ENCODE measurements around the gene SELENOT.

Gene SELENOT

GRCh38 chr3:150662410-150663200 lies 59.5 kb downstream of the SELENOT start:
- DNase-seq (ENCODE audit: low read depth in 3 of 3): no peak

DNA sequence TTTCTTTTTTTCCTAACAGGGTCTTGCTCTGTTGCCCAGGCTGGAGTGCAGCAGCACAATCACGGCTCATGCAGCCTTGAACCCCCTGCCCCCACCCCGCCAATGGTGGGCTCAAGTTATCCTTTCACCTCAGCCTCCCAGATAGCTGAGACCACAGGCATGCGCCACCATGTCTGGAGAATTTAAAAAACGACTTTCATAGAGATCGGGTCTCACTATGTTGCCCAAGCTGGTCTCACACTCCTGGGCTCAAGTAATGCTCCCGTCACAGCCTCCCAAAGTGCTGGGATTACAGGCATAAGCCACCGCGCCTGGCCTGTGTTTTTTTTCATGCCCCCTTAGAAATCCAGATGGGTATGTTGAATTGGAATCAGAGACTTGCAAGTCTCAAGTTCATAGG lies 60.3 kb downstream of the SELENOT start:
- no peak for DNase-seq (ENCODE audit: low read depth in 3 of 3)

DNA sequence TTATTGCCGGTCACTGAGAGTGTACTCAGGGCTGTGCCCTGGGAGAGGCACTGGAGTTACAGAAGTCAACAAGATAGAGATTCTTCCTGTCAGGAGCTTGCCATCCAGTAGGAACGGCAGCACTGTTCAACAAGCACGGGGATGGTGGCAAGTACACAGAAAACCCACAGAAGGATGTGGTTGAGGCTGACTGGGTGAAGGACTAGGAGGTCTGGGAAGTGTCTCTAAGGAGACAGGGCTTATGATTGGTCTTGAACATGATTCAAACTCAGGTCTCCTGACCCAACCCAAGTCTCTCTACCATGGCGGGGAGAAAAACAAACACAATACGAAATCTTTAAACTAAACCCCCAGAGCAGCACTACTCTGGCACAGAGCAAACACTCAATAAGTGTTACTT lies 63.0 kb downstream of the SELENOT start:
- no peak for DNase-seq (ENCODE audit: low read depth in 3 of 3)

DNA sequence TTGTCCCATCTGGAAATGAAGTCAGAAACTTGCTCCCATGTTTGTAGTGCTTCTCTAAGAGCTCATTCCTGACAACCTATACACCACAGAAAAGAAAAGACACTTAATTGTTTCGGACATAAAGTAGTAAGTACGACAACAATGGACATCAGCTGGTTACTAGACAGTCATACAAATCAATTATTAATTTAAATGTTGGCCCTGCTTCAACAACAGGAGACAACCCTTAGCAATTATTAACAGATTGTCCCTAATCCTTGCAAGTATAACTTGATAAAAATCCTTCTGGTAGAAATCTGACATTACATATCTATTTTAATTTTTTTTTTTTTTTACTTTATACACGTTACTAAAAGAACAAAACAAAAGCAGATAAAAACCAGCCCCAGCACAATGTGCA lies 70.8 kb downstream of the SELENOT start:
- no peak for DNase-seq (ENCODE audit: low read depth in 3 of 3)

DNA sequence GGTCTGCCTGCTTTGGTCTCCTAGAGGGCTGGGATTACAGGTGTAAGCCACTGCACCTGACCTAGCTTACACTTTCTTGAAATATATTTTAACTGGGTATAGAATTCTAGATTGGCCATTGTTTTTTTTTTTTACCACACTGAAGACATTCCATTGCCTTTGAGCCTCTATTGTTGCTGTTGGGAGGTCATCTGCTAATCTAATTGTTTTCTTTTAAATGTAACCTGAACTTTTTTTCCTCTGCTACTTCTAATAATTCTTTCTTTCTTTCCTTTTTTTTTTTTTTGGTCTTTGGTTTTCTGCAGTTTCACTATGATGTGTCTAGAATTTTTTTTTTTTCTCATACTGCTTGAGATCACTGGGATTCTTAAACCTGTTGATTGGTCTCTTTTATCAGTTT lies 72.5 kb downstream of the SELENOT start:
- no peak for DNase-seq (ENCODE audit: low read depth in 3 of 3)
